Right lobe of liver (tissue), 6 donors: ENCODE measurements around the gene LLGL2. TPM values are rescaled to one million over a fixed set of nuclear protein-coding genes. Genes with fewer than 3 reads are reported as not detected.
A peak's percentile ranks its signal among the peaks of the same experiment; 100 is the strongest.

Experiments
- ATAC-seq, 4 donors: fragments of 200-7000 bp; cut with Tn5 transposase; one replicate each; pipeline ENCODE4 v1.9.1; 2020; ENCODE audit warnings: mild to moderate bottlenecking in 4 of 4, moderate library complexity in 4 of 4
- DNase-seq, 3 donors: peaks; one replicate each; pipeline ENCODE4 v3.0.0-alpha.2; 2020
- H3K27ac ChIP-seq, 3 donors: fragments of 200-600 bp; one replicate each; pipeline ENCODE4 v1.8.0; 2022
- H3K27me3 ChIP-seq, 2 donors: fragments of 200-600 bp; one replicate each; pipeline ENCODE4 v1.8.0; 2022
- H3K36me3 ChIP-seq, 4 donors: fragments of 200-600 bp; sonication (generic) in 1 of 4; one replicate each; pipeline versions ENCODE4 v1.5.1 to v1.8.0; 2017 to 2022; ENCODE audit warnings: control low read depth in 1 of 4
- H3K4me1 ChIP-seq, 4 donors: fragments of 200-600 bp; sonication (generic) in 1 of 4; one replicate each; pipeline versions ENCODE4 v1.5.1 to v1.8.0; 2017 to 2022; ENCODE audit warnings: control low read depth in 1 of 4
- H3K4me3 ChIP-seq, 3 donors: fragments of 200-600 bp; one replicate each; pipeline ENCODE4 v1.8.0; 2022
- H3K9me3 ChIP-seq, 4 donors: fragments of 200-600 bp; sonication (generic) in 1 of 4; one replicate each; pipeline versions ENCODE4 v1.5.1 to v1.8.0; 2017 to 2022; ENCODE audit warnings: control low read depth in 1 of 4
- POLR2A ChIP-seq: fragments of 450-650 bp; IDR thresholded peaks from one replicate; pipeline ENCODE4 v1.6.1; 2017; ENCODE audit warnings: antibody characterized with exemption, mild to moderate bottlenecking
- WGBS: methylation state at CpG from one replicate; pipeline ENCODE4 v1.1.6; 2018; ENCODE audit warnings: low coverage, low lambda C conversion rate; ENCODE audit not compliant: insufficient coverage; ENCODE audit errors: missing lambda C conversion rate; 5-methylcytosine and 5-hydroxymethylcytosine counted together
- intact Hi-C, 2 donors: fragments of 100-400 bp; cut with DNase I; formaldehyde crosslinking; loops; one replicate each; pipeline versions ENCODE4 v1.11.2 to v1.14.1; 2022
- total RNA-seq, 6 experiments: library from RNA; depleted of rRNA in 2 of 6; stranded (reverse); fragments of >200 nt in 2 of 6; fragmentation: NEBNext Ultra II Directional in 3 of 6; extraction: Animal tissue kit (Norgen Biotek cat#: 25700) in 3 of 6; gene quantifications; one replicate each; pipeline versions ENCODE4 v1.1.0 to v1.2.4, GENCODE V29; 2016 to 2023
- TF ChIP-seq, protein P1 (sequence below), 4 donors: fragments of 200-600 bp in 3 of 4; fragments of 450-650 bp in 1 of 4; IDR thresholded peaks; one replicate each; pipeline versions ENCODE4 v1.5.1 to v1.8.0; 2016 to 2022; ENCODE audit warnings: antibody characterized with exemption in 4 of 4, mild to moderate bottlenecking in 2 of 4
- donor health status: DM: no; HTN: yes; CAD: no.
- donor health status: DM: no; HTN: no; CAD: no.
- donor health status: DM: no; HTN: no; CAD: no.
- donor health status: DM: no; HTN: yes; CAD: no.
- donor health status: DM: no; HTN: yes; CAD: no.

Gene LLGL2
- total RNA-seq, 6 experiments from 2014 or later, result 32.8 to 71.4 (median 44.6) TPM

DNA sequence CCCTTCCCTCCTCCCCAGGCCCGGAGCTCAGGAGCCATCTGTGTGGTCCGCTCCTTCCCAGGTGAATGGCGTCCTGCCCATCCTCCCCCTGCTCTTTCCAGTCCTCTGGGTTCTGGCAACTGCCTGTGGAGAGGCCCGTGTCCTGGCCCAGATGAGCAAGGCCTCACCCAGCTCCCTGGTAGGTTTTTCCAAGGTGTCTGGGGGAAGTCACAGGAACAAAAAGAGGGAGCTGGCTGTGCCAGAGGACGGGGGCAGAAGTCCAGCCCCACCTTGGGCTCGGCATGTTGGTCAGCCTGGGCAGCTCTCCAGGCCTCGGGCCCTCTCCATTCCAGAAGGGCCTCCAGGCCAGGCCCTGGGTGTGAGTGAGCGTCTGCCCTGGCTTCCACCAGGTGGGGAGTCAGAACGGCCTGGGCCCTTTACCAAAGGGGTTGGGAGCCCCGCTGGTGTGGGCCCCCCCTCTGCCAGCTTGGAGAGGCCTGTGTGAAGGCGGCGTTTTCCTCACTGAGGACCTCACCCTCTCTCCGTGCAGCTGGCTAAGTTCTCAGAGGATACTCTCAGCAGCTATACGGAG is 35.2 kb upstream of the LLGL2 start:
- DNase-seq (peak; percentile 64 to 73 (median 70)), ATAC-seq (peak; percentile 33 to 72 (median 48))
- intact Hi-C loops, result no loop called here
- Histone ChIP-seq H3K4me3 (no peak overlapping the region), H3K27ac (no peak overlapping the region), H3K4me1 (peaks cover 0 to 7% (median 0%) of the 10 kb centered on the region in 4 donors), H3K27me3 (no peaks in the 10 kb centered on the region), H3K36me3 (peaks cover 0 to 20% (median 6%) of the 10 kb centered on the region in 4 donors), H3K9me3 (no peaks in the 10 kb centered on the region)
- TF ChIP-seq, protein P1, sequence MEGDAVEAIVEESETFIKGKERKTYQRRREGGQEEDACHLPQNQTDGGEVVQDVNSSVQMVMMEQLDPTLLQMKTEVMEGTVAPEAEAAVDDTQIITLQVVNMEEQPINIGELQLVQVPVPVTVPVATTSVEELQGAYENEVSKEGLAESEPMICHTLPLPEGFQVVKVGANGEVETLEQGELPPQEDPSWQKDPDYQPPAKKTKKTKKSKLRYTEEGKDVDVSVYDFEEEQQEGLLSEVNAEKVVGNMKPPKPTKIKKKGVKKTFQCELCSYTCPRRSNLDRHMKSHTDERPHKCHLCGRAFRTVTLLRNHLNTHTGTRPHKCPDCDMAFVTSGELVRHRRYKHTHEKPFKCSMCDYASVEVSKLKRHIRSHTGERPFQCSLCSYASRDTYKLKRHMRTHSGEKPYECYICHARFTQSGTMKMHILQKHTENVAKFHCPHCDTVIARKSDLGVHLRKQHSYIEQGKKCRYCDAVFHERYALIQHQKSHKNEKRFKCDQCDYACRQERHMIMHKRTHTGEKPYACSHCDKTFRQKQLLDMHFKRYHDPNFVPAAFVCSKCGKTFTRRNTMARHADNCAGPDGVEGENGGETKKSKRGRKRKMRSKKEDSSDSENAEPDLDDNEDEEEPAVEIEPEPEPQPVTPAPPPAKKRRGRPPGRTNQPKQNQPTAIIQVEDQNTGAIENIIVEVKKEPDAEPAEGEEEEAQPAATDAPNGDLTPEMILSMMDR (IDR thresholded peaks at IDR 0.05), result no peak
- no peak for TF ChIP-seq POLR2A
- WGBS, result 89% methylated on average over 4 of the region's 14 CpGs

- H3K27ac ChIP-seq, result no peak overlapping the region
- 86% methylated on average over 9 of the region's 19 CpGs for WGBS
- ATAC-seq, result peak in 1 of 4 donors; percentile 2
Measured at GRCh38 chr17:75490953-75491649, 34.4 kb upstream of the LLGL2 start.

GRCh38 chr17:75491680-75492079 is 33.8 kb upstream of the LLGL2 start:
- no peak for ATAC-seq
- H3K27ac ChIP-seq, result no peak overlapping the region

More at GRCh38 chr17:75490953-75491649, 34.4 kb upstream of the LLGL2 start:
- no peaks in the 10 kb centered on the region for H3K9me3 ChIP-seq
- peaks cover 0 to 22% (median 6%) of the 10 kb centered on the region in 4 donors for H3K36me3 ChIP-seq
- intact Hi-C loops, result no loop called here
- DNase-seq, result no peak
- no peaks in the 10 kb centered on the region for H3K27me3 ChIP-seq
- no peak for TF ChIP-seq POLR2A
- TF ChIP-seq, protein P1 (IDR thresholded peaks at IDR 0.05), result no peak
- H3K4me1 ChIP-seq, result peaks cover 0 to 7% (median 0%) of the 10 kb centered on the region in 4 donors
- H3K4me3 ChIP-seq, result no peak overlapping the region

DNA sequence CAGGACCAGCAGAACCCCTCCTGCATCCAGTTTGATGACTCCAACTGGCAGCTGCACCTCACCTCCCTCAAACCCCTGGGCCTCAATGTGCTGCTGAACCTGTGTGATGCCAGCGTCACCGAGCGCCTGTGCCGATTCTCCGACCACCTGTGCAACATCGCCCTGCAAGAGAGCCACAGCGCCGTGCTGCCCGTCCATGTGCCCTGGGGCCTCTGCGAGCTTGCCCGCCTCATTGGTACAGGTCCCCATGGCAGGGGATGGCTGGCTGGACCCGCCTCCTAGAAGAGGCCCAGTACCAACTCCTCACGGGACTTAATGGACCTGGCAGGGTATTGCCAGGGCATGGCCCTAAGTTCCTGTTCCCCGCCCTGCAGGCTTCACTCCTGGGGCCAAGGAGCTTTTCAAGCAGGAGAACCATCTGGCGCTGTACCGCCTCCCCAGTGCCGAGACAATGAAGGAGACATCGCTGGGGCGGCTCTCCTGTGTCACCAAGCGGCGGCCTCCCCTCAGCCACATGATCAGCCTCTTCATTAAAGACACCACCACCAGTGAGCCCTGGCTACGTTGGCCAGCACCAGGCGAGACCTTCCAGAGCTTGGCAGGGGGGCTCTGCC is 32.8 kb upstream of the LLGL2 start:
- no peak overlapping the region for H3K4me3 ChIP-seq
- no peaks in the 10 kb centered on the region for H3K27me3 ChIP-seq
- peaks cover 0 to 22% (median 6%) of the 10 kb centered on the region in 4 donors for H3K36me3 ChIP-seq
- no CpG with 5 or more reads among the region's 23 CpGs for WGBS
- H3K9me3 ChIP-seq, result no peaks in the 10 kb centered on the region
- ATAC-seq, result no peak
- intact Hi-C loops, result no loop called here
- DNase-seq, result no peak
- TF ChIP-seq, protein P1 (IDR thresholded peaks at IDR 0.05), result no peak
- TF ChIP-seq POLR2A, result no peak
- H3K27ac ChIP-seq, result no peak overlapping the region
- peaks cover 0 to 7% (median 0%) of the 10 kb centered on the region in 4 donors for H3K4me1 ChIP-seq

More at GRCh38 chr17:75491680-75492079, 33.8 kb upstream of the LLGL2 start:
- H3K4me1 ChIP-seq, result peaks cover 0 to 7% (median 0%) of the 10 kb centered on the region in 4 donors
- H3K4me3 ChIP-seq, result no peak overlapping the region
- intact Hi-C loops, result no loop called here
- DNase-seq, result no peak
- no peaks in the 10 kb centered on the region for H3K27me3 ChIP-seq
- 86% methylated on average over 4 of the region's 15 CpGs for WGBS
- TF ChIP-seq, protein P1 (IDR thresholded peaks at IDR 0.05), result no peak
- TF ChIP-seq POLR2A, result no peak
- H3K9me3 ChIP-seq, result no peaks in the 10 kb centered on the region
- H3K36me3 ChIP-seq, result peaks cover 0 to 22% (median 6%) of the 10 kb centered on the region in 4 donors
